ENCODE results near the gene MAP3K21.

- TF ChIP-seq, protein P1, sequence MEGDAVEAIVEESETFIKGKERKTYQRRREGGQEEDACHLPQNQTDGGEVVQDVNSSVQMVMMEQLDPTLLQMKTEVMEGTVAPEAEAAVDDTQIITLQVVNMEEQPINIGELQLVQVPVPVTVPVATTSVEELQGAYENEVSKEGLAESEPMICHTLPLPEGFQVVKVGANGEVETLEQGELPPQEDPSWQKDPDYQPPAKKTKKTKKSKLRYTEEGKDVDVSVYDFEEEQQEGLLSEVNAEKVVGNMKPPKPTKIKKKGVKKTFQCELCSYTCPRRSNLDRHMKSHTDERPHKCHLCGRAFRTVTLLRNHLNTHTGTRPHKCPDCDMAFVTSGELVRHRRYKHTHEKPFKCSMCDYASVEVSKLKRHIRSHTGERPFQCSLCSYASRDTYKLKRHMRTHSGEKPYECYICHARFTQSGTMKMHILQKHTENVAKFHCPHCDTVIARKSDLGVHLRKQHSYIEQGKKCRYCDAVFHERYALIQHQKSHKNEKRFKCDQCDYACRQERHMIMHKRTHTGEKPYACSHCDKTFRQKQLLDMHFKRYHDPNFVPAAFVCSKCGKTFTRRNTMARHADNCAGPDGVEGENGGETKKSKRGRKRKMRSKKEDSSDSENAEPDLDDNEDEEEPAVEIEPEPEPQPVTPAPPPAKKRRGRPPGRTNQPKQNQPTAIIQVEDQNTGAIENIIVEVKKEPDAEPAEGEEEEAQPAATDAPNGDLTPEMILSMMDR (IDR thresholded peaks at IDR 0.05) = no peak
- no peak for TF ChIP-seq POLR2A (IDR thresholded peaks at IDR 0.05)
Observed at GRCh38 chr1:233319272-233319671, 8.3 kb upstream of the MAP3K21 start.

Measured in right lobe of liver (tissue), 4 donors.